ENCODE results near the gene SLC6A9.

GRCh38 chr1:44072821-44073220, 41.6 kb upstream of the SLC6A9 start:
- TF ChIP-seq CTCF (IDR thresholded peaks at IDR 0.05; ENCODE audit: low read depth, low read length) (no peak), MYC (IDR thresholded peaks at IDR 0.05; ENCODE audit: low read depth, low read length) (no peak), POLR2A (IDR thresholded peaks at IDR 0.05; ENCODE audit: extremely low read depth, insufficient read length) (no peak)

Measured in NB4 (cell line).